DOHH2 (cell line): ENCODE data around the gene CDHR4.
"Not testable (repeated sequence)": the region's sequence is repeated elsewhere in the genome, so short reads cannot be mapped to it uniquely, and the experiment has no call there.

Experiments used
- CTCF ChIP-seq: fragments of 200-600 bp; sonication (generic); IDR thresholded peaks from one replicate; pipeline ENCODE4 v1.5.1; 2014; ENCODE audit warnings: antibody characterized with exemption, mild to moderate bottlenecking, low read depth, low read length; ENCODE audit not compliant: poor library complexity, severe bottlenecking
- EZH2phosphoT487 ChIP-seq: fragments of 200-600 bp; sonication (generic); IDR thresholded peaks from 2 replicates; pipeline ENCODE4 v1.6.1; 2017; ENCODE audit warnings: borderline replicate concordance, mild to moderate bottlenecking, antibody characterized with exemption, low read length, moderate library complexity, mixed read lengths

- not testable (repeated sequence) for TF ChIP-seq EZH2phosphoT487, CTCF
These were observed 18.7 kb downstream of the CDHR4 start for GRCh38 chr3:49780975-49781365.
